SH-SY5Y (cell line): ENCODE data around the gene TMEM266.

Experiments used
- GATA2 ChIP-seq: IDR thresholded peaks from 2 replicates; pipeline ENCODE4 v1.6.1; 2011; ENCODE audit warnings: mild to moderate bottlenecking, low read depth, low read length
- GATA3 ChIP-seq: IDR thresholded peaks from 2 replicates; pipeline ENCODE4 v1.6.1; 2011; ENCODE audit warnings: low read depth, mild to moderate bottlenecking, low read length, moderate library complexity

DNA sequence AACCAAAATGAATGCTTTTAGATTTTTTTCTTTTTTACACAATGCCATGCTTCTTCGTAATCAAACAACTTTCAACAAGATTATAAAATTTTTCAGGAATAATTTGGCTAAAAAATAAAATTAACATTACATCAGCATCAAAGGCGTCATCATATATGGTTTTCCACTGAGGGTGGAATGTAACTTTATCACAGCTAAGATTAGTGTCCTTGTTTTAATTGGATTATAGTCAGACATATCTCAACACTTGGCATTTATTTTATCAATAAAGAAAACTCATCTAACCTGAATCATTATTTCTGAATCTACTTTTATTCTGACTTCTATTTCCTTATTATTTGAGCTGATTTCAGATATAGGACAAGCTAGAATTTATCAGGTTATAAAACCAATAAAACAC is 49.2 kb upstream of the TMEM266 start:
- TF ChIP-seq GATA3 (no peak), GATA2 (no peak)
